H9 (cell line): ENCODE measurements around the gene CACNA1H. TPM values are rescaled to one million over a fixed set of nuclear protein-coding genes. Genes with fewer than 3 reads are reported as not detected.

Experiments used
- DNase-seq: peaks from one replicate; pipeline ENCODE4 v3.0.0-alpha.2; 2017
- H2AFZ ChIP-seq: one replicate; pipeline ENCODE4 v1.6.1; 2013; ENCODE audit warnings: mild to moderate bottlenecking, low read length, control low read depth, moderate library complexity
- H2AK5ac ChIP-seq: 2 replicates; pipeline ENCODE4 v1.6.1; 2013; ENCODE audit warnings: low read length, control low read depth, mixed read lengths; ENCODE audit not compliant: insufficient read length
- H2BK120ac ChIP-seq: one replicate; pipeline ENCODE4 v1.6.1; 2013; ENCODE audit warnings: low read depth, mild to moderate bottlenecking, low read length, control low read depth, inconsistent platforms; ENCODE audit not compliant: poor library complexity, severe bottlenecking
- H2BK12ac ChIP-seq: 2 replicates; pipeline ENCODE4 v1.6.1; 2013; ENCODE audit warnings: low read length, control low read depth, mixed read lengths, low read depth; ENCODE audit not compliant: insufficient read length
- H2BK15ac ChIP-seq: 2 replicates; pipeline ENCODE4 v1.6.1; 2013; ENCODE audit warnings: low read depth, low read length, control low read depth
- H2BK20ac ChIP-seq: one replicate; pipeline ENCODE4 v1.6.1; 2013; ENCODE audit warnings: low read depth, mild to moderate bottlenecking, low read length, control low read depth, inconsistent platforms; ENCODE audit not compliant: poor library complexity, severe bottlenecking
- H2BK5ac ChIP-seq: 2 replicates; pipeline ENCODE4 v1.6.1; 2013; ENCODE audit warnings: low read length, control low read depth, mixed read lengths; ENCODE audit not compliant: insufficient read length
- H3K14ac ChIP-seq: 2 replicates; pipeline ENCODE4 v1.6.1; 2013; ENCODE audit warnings: low read length, control low read depth; ENCODE audit not compliant: insufficient read depth
- H3K18ac ChIP-seq: 2 replicates; pipeline ENCODE4 v1.6.1; 2013; ENCODE audit warnings: low read depth, mild to moderate bottlenecking, mixed read lengths, low read length, control low read depth; ENCODE audit not compliant: insufficient read length
- H3K23ac ChIP-seq: 2 replicates; pipeline ENCODE4 v1.6.1; 2013; ENCODE audit warnings: low read length, control low read depth, mixed read lengths, low read depth; ENCODE audit not compliant: insufficient read length
- H3K23me2 ChIP-seq: 2 replicates; pipeline ENCODE4 v1.6.1; 2013; ENCODE audit warnings: low read depth, mild to moderate bottlenecking, mixed read lengths, low read length, control low read depth; ENCODE audit not compliant: insufficient read length, poor library complexity, severe bottlenecking
- H3K27ac ChIP-seq: 2 replicates; pipeline ENCODE4 v1.5.1; 2013; ENCODE audit warnings: low read length, control low read depth, mixed read lengths, low read depth; ENCODE audit not compliant: insufficient read length
- H3K27me3 ChIP-seq: 2 replicates; pipeline ENCODE4 v1.6.1; 2013; ENCODE audit warnings: low read length, control low read depth, inconsistent platforms; ENCODE audit not compliant: insufficient read depth
- H3K4ac ChIP-seq: 2 replicates; pipeline ENCODE4 v1.6.1; 2013; ENCODE audit warnings: low read depth, mild to moderate bottlenecking, control low read depth, inconsistent platforms, low read length, moderate library complexity
- H3K4me1 ChIP-seq: 2 replicates; pipeline ENCODE4 v1.6.1; 2013; ENCODE audit warnings: low read length, control low read depth, inconsistent platforms; ENCODE audit not compliant: insufficient read depth
- H3K4me2 ChIP-seq: 2 replicates; pipeline ENCODE4 v1.6.1; 2013; ENCODE audit warnings: low read length, control low read depth, mixed read lengths; ENCODE audit not compliant: insufficient read length, insufficient read depth
- H3K56ac ChIP-seq: 2 replicates; pipeline ENCODE4 v1.6.1; 2013; ENCODE audit warnings: low read depth, mild to moderate bottlenecking, mixed read lengths, low read length, control low read depth; ENCODE audit not compliant: insufficient read length
- H3K79me1 ChIP-seq: 2 replicates; pipeline ENCODE4 v1.6.1; 2013; ENCODE audit warnings: low read depth, mild to moderate bottlenecking, moderate library complexity, low read length, control low read depth, inconsistent platforms; ENCODE audit not compliant: insufficient read depth, poor library complexity, severe bottlenecking
- H3K79me2 ChIP-seq: 2 replicates; pipeline ENCODE4 v1.6.1; 2013; ENCODE audit warnings: low read length, control low read depth, inconsistent platforms; ENCODE audit not compliant: insufficient read depth
- H3K9ac ChIP-seq: 2 replicates; pipeline ENCODE4 v1.6.1; 2013; ENCODE audit warnings: low read length, control low read depth, mixed read lengths; ENCODE audit not compliant: insufficient read length; ENCODE audit errors: extremely low read depth
- H3K9me3 ChIP-seq: one replicate; pipeline ENCODE4 v1.6.1; 2013; ENCODE audit warnings: low read depth, low read length, inconsistent platforms; ENCODE audit not compliant: control insufficient read depth
- H3T11ph ChIP-seq: one replicate; pipeline ENCODE4 v1.6.1; 2013; ENCODE audit warnings: mild to moderate bottlenecking, low read length, control low read depth, inconsistent platforms
- H4K20me1 ChIP-seq: one replicate; pipeline ENCODE4 v1.6.1; 2013; ENCODE audit not compliant: control insufficient read depth, insufficient read length, insufficient read depth
- H4K5ac ChIP-seq: 2 replicates; pipeline ENCODE4 v1.6.1; 2013; ENCODE audit warnings: low read depth, mild to moderate bottlenecking, mixed read lengths, low read length, control low read depth; ENCODE audit not compliant: insufficient read length
- H4K8ac ChIP-seq: replicated peaks from 2 replicates; pipeline ENCODE4 v1.6.1; 2013; ENCODE audit warnings: low read length, control low read depth, mixed read lengths, low read depth; ENCODE audit not compliant: insufficient read length
- H4K91ac ChIP-seq: 2 replicates; pipeline ENCODE4 v1.6.1; 2013; ENCODE audit warnings: low read depth, mild to moderate bottlenecking, moderate library complexity, mixed read lengths, low read length, control low read depth; ENCODE audit not compliant: insufficient read length
- H3K27ac Mint-ChIP-seq, 3 experiments: 2 replicates in 2 of 3; 3 replicates in 1 of 3; pipeline ENCODE4 v1.8.0; 2020 to 2021; ENCODE audit warnings: mixed read lengths in 3 of 3, mild to moderate bottlenecking in 1 of 3, moderate library complexity in 1 of 3
- H3K27me3 Mint-ChIP-seq: 2 replicates; pipeline ENCODE4 v1.8.0; 2021; ENCODE audit warnings: low read depth, mild to moderate bottlenecking, moderate library complexity, mixed read lengths
- H3K36me3 Mint-ChIP-seq, 3 experiments: 2 replicates in 2 of 3; 3 replicates in 1 of 3; pipeline ENCODE4 v1.8.0; 2020 to 2021; ENCODE audit warnings: low read depth in 3 of 3, mixed read lengths in 3 of 3; ENCODE audit not compliant: insufficient read depth in 1 of 3
- H3K4me1 Mint-ChIP-seq, 2 experiments: 2 replicates each; pipeline ENCODE4 v1.8.0; 2020; ENCODE audit warnings: mixed read lengths in 2 of 2
- H3K4me3 Mint-ChIP-seq, 2 experiments: 2 replicates in 1 of 2; 3 replicates in 1 of 2; pipeline ENCODE4 v1.8.0; 2020 to 2021; ENCODE audit warnings: mild to moderate bottlenecking in 2 of 2, mixed read lengths in 2 of 2, moderate library complexity in 1 of 2
- H3K9me3 Mint-ChIP-seq, 2 experiments: 2 replicates in 1 of 2; 3 replicates in 1 of 2; pipeline ENCODE4 v1.8.0; 2020; ENCODE audit warnings: mild to moderate bottlenecking in 2 of 2, mixed read lengths in 2 of 2, moderate library complexity in 1 of 2
- CTCF ChIP-seq: fragments of 200-600 bp; sonication (generic); conservative IDR thresholded peaks from 3 replicates; pipeline ENCODE4 v1.8.0; 2021; ENCODE audit warnings: antibody characterized with exemption, mild to moderate bottlenecking
- WGBS: extraction: QIAGEN DNeasy Blood & Tissue Kit; methylation state at CpG from one replicate; pipeline ENCODE4 v1.1.7; 2013; ENCODE audit warnings: missing lambda C conversion rate, low lambda C conversion rate, mixed read lengths; ENCODE audit not compliant: insufficient read length; ENCODE audit errors: extremely low coverage; 5-methylcytosine and 5-hydroxymethylcytosine counted together
- total RNA-seq: library from RNA; stranded (reverse); gene quantifications from 2 replicates; pipeline ENCODE4 v1.2.1, GENCODE V29; 2021

Gene CACNA1H
- total RNA-seq, 1 experiment from 2014 or later = 43.3 TPM

GRCh38 chr16:1131378-1131994 lies 21.4 kb upstream of the CACNA1H start:
- Mint-ChIP-seq H3K36me3 (no peaks in the 10 kb centered on the region), H3K27ac (no peak overlapping the region), H3K9me3 (no peaks in the 10 kb centered on the region), H3K4me3 (no peak overlapping the region), H3K4me1 (peaks cover 2 to 7% of the 10 kb centered on the region in 2 experiments; a peak in 2 of 4 replicates), H3K27me3 (peaks cover 3% of the 10 kb centered on the region)
- no peaks in the 10 kb centered on the region for H3K23me2 ChIP-seq
- H2BK15ac ChIP-seq = no peak overlapping the region
- no CpG with 5 or more reads among the region's 35 CpGs for WGBS
- no peak overlapping the region for H3K9ac ChIP-seq
- H3K4me2 ChIP-seq = no peak overlapping the region
- H4K8ac ChIP-seq = no peak overlapping the region
- no peak for DNase-seq
- H2AFZ ChIP-seq = no peak overlapping the region
- no peaks in the 10 kb centered on the region for H4K20me1 ChIP-seq
- H3K27me3 ChIP-seq = no peaks in the 10 kb centered on the region
- no peak overlapping the region for H2BK20ac ChIP-seq
- no peak overlapping the region for H4K5ac ChIP-seq
- H2BK12ac ChIP-seq = no peak overlapping the region
- H3K4me1 ChIP-seq = no peaks in the 10 kb centered on the region
- no peak overlapping the region for H3K4ac ChIP-seq
- no peaks in the 10 kb centered on the region for H3K79me1 ChIP-seq
- no peaks in the 10 kb centered on the region for H3K9me3 ChIP-seq
- H2BK120ac ChIP-seq = no peak overlapping the region
- no peak overlapping the region for H3K27ac ChIP-seq
- no peak overlapping the region for H3K23ac ChIP-seq
- H2AK5ac ChIP-seq = no peak overlapping the region
- H3K56ac ChIP-seq = no peak overlapping the region
- no peak for TF ChIP-seq CTCF
- no peak overlapping the region for H3T11ph ChIP-seq
- no peak overlapping the region for H3K18ac ChIP-seq
- no peak overlapping the region for H2BK5ac ChIP-seq
- no peak overlapping the region for H4K91ac ChIP-seq
- no peak overlapping the region; the same call in 1 of the 2 replicates for H3K14ac ChIP-seq
- H3K79me2 ChIP-seq = no peaks in the 10 kb centered on the region
